IMR-90 (cell line): ENCODE measurements around the gene MTMR2. TPM values are rescaled to one million over a fixed set of nuclear protein-coding genes. Genes with fewer than 3 reads are reported as not detected.
A peak's percentile ranks its signal among the peaks of the same experiment; 100 is the strongest.

Experiments used
- ATAC-seq: fragments of 200-7000 bp; cut with Tn5 transposase; 2 replicates; pipeline ENCODE4 v1.9.1; 2020; ENCODE audit warnings: low read depth, mild to moderate bottlenecking, moderate library complexity
- BruUV-seq: library from RNA; stranded (reverse); fragments of 400-500 nt; replicated peaks from 2 replicates; lab custom pipeline; 2021; lab: Mats Ljungman, UMichigan
- CTCF ChIA-PET: fragments of 300-600 bp; formaldehyde crosslinking; extraction: SDS; loops from one replicate; lab custom pipeline; 2021; ENCODE audit warnings: antibody characterized with exemption; lab: Yijun Ruan, JAX
- POLR2A ChIA-PET: fragments of 300-600 bp; sonication (Branson Sonifier 250); formaldehyde crosslinking; loops from one replicate; lab custom pipeline; 2022; ENCODE audit warnings: antibody characterized with exemption; ENCODE audit not compliant: unreplicated experiment; lab: Charles Lee
- DNase-seq: peaks from one replicate; pipeline ENCODE4 v3.0.0; 2013
- H2AFZ ChIP-seq: replicated peaks from 2 replicates; pipeline ENCODE3; 2013; ENCODE audit warnings: low read length, mild to moderate bottlenecking; ENCODE audit not compliant: poor library complexity
- H2AK5ac ChIP-seq: 2 replicates; pipeline ENCODE4 v1.6.1; 2013; ENCODE audit warnings: low read depth, low read length, inconsistent platforms
- H2AK9ac ChIP-seq: replicated peaks from 2 replicates; pipeline ENCODE3; 2013; ENCODE audit warnings: mild to moderate bottlenecking, low read depth, low read length, moderate library complexity; ENCODE audit not compliant: poor library complexity
- H2BK120ac ChIP-seq: 2 replicates; pipeline ENCODE4 v1.6.1; 2013; ENCODE audit warnings: low read depth, low read length, inconsistent platforms
- H2BK15ac ChIP-seq: 3 replicates; pipeline ENCODE4 v1.6.1; 2013; ENCODE audit warnings: low read depth, low read length, inconsistent platforms
- H2BK20ac ChIP-seq: 2 replicates; pipeline ENCODE4 v1.6.1; 2013; ENCODE audit warnings: low read depth, mild to moderate bottlenecking, inconsistent platforms, low read length, moderate library complexity
- H2BK5ac ChIP-seq: 2 replicates; pipeline ENCODE4 v1.6.1; 2013; ENCODE audit warnings: mild to moderate bottlenecking, low read depth, low read length, inconsistent platforms; ENCODE audit not compliant: poor library complexity, severe bottlenecking
- H3K14ac ChIP-seq: replicated peaks from 2 replicates; pipeline ENCODE4 v1.6.1; 2013; ENCODE audit warnings: low read depth, low read length, inconsistent platforms
- H3K18ac ChIP-seq: 2 replicates; pipeline ENCODE4 v1.6.1; 2013; ENCODE audit warnings: low read depth, low read length, control low read depth
- H3K23ac ChIP-seq: 2 replicates; pipeline ENCODE4 v1.6.1; 2013; ENCODE audit warnings: low read depth, low read length, inconsistent platforms
- H3K27ac ChIP-seq: 2 replicates; pipeline ENCODE4 v1.5.1; 2013; ENCODE audit warnings: mild to moderate bottlenecking, control low read depth, low read length; ENCODE audit not compliant: insufficient read depth
- H3K27me3 ChIP-seq: 2 replicates; pipeline ENCODE4 v1.6.1; 2013; ENCODE audit warnings: low read length; ENCODE audit not compliant: control insufficient read depth, insufficient read depth
- H3K36me3 ChIP-seq: 2 replicates; pipeline ENCODE4 v1.6.1; 2013; ENCODE audit warnings: low read length, mixed read lengths; ENCODE audit not compliant: control insufficient read depth, insufficient read depth
- H3K4ac ChIP-seq: 2 replicates; pipeline ENCODE4 v1.6.1; 2013; ENCODE audit warnings: low read depth, low read length, inconsistent platforms
- H3K4me1 ChIP-seq: 2 replicates; pipeline ENCODE4 v1.6.1; 2013; ENCODE audit warnings: low read length, mixed read lengths; ENCODE audit not compliant: control insufficient read depth, insufficient read depth
- H3K4me2 ChIP-seq: 2 replicates; pipeline ENCODE4 v1.6.1; 2013; ENCODE audit warnings: low read depth, mild to moderate bottlenecking, control low read depth, low read length, moderate library complexity
- H3K4me3 ChIP-seq: 2 replicates; pipeline ENCODE4 v1.5.1; 2013; ENCODE audit warnings: low read depth, mild to moderate bottlenecking, control low read depth, low read length, moderate library complexity; ENCODE audit not compliant: insufficient read depth
- H3K56ac ChIP-seq: 2 replicates; pipeline ENCODE4 v1.6.1; 2013; ENCODE audit warnings: low read length, inconsistent platforms; ENCODE audit not compliant: insufficient read depth; ENCODE audit errors: extremely low read depth
- H3K79me1 ChIP-seq, 2 experiments: 2 replicates each; pipeline ENCODE4 v1.6.1; 2013; ENCODE audit warnings: low read length in 2 of 2, inconsistent platforms in 1 of 2, low read depth in 1 of 2
- H3K9ac ChIP-seq: 2 replicates; pipeline ENCODE4 v1.6.1; 2013; ENCODE audit warnings: low read depth, low read length, control low read depth
- H3K9me1 ChIP-seq: 2 replicates; pipeline ENCODE4 v1.6.1; 2013; ENCODE audit warnings: low read length, inconsistent platforms; ENCODE audit not compliant: insufficient read depth
- H3K9me3 ChIP-seq: 2 replicates; pipeline ENCODE4 v1.6.1; 2013; ENCODE audit warnings: low read length; ENCODE audit not compliant: control insufficient read depth, insufficient read depth
- H4K20me1 ChIP-seq: 2 replicates; pipeline ENCODE4 v1.6.1; 2013; ENCODE audit warnings: low read length, inconsistent platforms; ENCODE audit not compliant: insufficient read depth
- H4K5ac ChIP-seq: 2 replicates; pipeline ENCODE4 v1.6.1; 2013; ENCODE audit warnings: mild to moderate bottlenecking, low read depth, low read length, control low read depth
- H4K8ac ChIP-seq, 2 experiments: 2 replicates each; pipeline ENCODE4 v1.6.1; 2013; ENCODE audit warnings: low read depth in 2 of 2, low read length in 2 of 2, control low read depth in 1 of 2, inconsistent platforms in 1 of 2
- H4K91ac ChIP-seq: 2 replicates; pipeline ENCODE4 v1.6.1; 2013; ENCODE audit warnings: low read depth, low read length, inconsistent platforms; ENCODE audit not compliant: insufficient read depth
- BHLHE40 ChIP-seq: fragments of 150-350 bp; IDR thresholded peaks from 2 replicates; pipeline ENCODE4 v1.6.1; 2016; ENCODE audit warnings: mild to moderate bottlenecking, low read depth, low read length
- FOS ChIP-seq: fragments of 150-350 bp; IDR thresholded peaks from 2 replicates; pipeline ENCODE4 v1.6.1; 2016; ENCODE audit warnings: low read depth, low read length
- MAFK ChIP-seq: IDR thresholded peaks from 2 replicates; pipeline ENCODE4 v1.6.1; 2012; ENCODE audit warnings: low read depth, low read length, improper control_type of control experiment
- MAZ ChIP-seq: IDR thresholded peaks from 2 replicates; pipeline ENCODE4 v1.6.1; 2012; ENCODE audit warnings: low read depth, mild to moderate bottlenecking, low read length, improper control_type of control experiment, moderate library complexity, borderline replicate concordance
- NFE2L2 ChIP-seq: fragments of 150-350 bp; IDR thresholded peaks from 2 replicates; pipeline ENCODE4 v1.6.1; 2016; ENCODE audit warnings: low read depth, mild to moderate bottlenecking, low read length
- RAD21 ChIP-seq: IDR thresholded peaks from 2 replicates; pipeline ENCODE4 v1.6.1; 2012; ENCODE audit warnings: low read length, improper control_type of control experiment
- SMC3 ChIP-seq: fragments of 150-350 bp; IDR thresholded peaks from 2 replicates; pipeline ENCODE4 v1.6.1; 2016; ENCODE audit warnings: low read depth, mild to moderate bottlenecking, antibody characterized with exemption, low read length, moderate library complexity
- WGBS, 2 experiments: methylation state at CpG; one replicate each; pipeline versions ENCODE4 v1.1.5 to v1.1.7; 2013; ENCODE audit warnings: missing lambda C conversion rate in 2 of 2; ENCODE audit not compliant: insufficient read length in 1 of 2; ENCODE audit errors: extremely low coverage in 2 of 2; 5-methylcytosine and 5-hydroxymethylcytosine counted together
- dilution Hi-C: fragments of 300-500 bp; cut with HindIII; formaldehyde crosslinking; loops from one replicate; pipeline ENCODE4 v1.14.3; 2018; ENCODE audit warnings: low sequenced_read_pairs; ENCODE audit not compliant: unreplicated experiment
- in situ Hi-C: fragments of 300-500 bp; cut with MboI; formaldehyde crosslinking; loops from 3 replicates; pipeline ENCODE4 v1.14.3; 2019; ENCODE audit warnings: low sequenced_read_pairs, inconsistent platforms, mixed read lengths
- intact Hi-C: fragments of 100-400 bp; cut with micrococcal nuclease; formaldehyde crosslinking; loops from 2 replicates; pipeline ENCODE4 v1.10.0; 2022
- polyA plus RNA-seq, 3 experiments: library from polyadenylated mRNA; depleted of rRNA; stranded (reverse); fragments of >200 nt; gene quantifications; 2 replicates each; pipeline ENCODE4 v1.2.3, GENCODE V29; 2012; ENCODE audit warnings: low replicate concordance in 1 of 3
- total RNA-seq: library from RNA; depleted of rRNA; stranded (reverse); fragments of >200 nt; gene quantifications from 2 replicates; pipeline ENCODE4 v1.2.3, GENCODE V29; 2012
- TF ChIP-seq, protein P1 (sequence below): conservative IDR thresholded peaks from 2 replicates; pipeline ENCODE4 v1.5.1; 2012; ENCODE audit warnings: mild to moderate bottlenecking, low read depth, low read length, improper control_type of control experiment
- TF ChIP-seq, protein P2 (sequence below): fragments of 150-350 bp; IDR thresholded peaks from 2 replicates; pipeline ENCODE4 v1.6.1; 2017; ENCODE audit warnings: mild to moderate bottlenecking, antibody characterized with exemption, low read length, low read depth

The MTMR2 gene
- total and polyA plus RNA-seq, 2 of the 4 experiments (the other 2 are of a cell fraction): 16.6 to 30.6 TPM

DNA sequence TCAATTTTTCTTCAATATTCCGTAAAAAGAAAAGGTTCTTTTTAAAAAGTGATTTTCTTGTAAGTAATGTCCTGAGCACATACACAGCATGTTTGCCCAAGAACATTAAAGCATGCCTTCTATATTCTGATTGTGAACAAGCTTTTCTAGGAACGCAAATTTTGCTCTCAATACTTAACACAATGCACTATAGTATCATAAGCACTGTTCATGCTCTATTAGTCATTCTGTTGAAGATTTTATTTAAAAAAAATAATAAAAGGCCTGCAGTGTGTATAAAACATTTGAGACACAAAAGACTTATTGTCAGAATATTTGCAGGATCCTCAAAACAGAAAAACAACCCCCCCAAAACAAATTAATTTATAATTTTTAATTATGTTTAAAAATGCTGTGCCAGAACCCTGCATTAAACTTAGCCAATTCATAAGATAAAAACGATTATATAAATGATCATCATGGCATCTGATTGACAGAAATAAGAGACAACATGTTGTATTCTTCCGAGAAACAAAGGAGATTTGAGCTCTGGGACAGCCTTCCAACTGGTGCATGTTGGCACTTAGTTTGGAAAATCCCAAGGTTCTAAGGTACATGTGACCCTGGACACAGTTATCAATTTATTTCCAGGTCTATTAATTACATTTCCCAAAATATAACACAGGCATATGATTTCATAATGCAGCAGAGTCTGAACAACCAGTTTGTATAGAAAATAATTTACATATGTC is 13.1 kb downstream of the MTMR2 start:
- TF ChIP-seq SMC3 (no peak), MAFK (no peak), NFE2L2 (no peak), MAZ (no peak), BHLHE40 (no peak), RAD21 (no peak), FOS (no peak)
- TF ChIP-seq, protein P1, sequence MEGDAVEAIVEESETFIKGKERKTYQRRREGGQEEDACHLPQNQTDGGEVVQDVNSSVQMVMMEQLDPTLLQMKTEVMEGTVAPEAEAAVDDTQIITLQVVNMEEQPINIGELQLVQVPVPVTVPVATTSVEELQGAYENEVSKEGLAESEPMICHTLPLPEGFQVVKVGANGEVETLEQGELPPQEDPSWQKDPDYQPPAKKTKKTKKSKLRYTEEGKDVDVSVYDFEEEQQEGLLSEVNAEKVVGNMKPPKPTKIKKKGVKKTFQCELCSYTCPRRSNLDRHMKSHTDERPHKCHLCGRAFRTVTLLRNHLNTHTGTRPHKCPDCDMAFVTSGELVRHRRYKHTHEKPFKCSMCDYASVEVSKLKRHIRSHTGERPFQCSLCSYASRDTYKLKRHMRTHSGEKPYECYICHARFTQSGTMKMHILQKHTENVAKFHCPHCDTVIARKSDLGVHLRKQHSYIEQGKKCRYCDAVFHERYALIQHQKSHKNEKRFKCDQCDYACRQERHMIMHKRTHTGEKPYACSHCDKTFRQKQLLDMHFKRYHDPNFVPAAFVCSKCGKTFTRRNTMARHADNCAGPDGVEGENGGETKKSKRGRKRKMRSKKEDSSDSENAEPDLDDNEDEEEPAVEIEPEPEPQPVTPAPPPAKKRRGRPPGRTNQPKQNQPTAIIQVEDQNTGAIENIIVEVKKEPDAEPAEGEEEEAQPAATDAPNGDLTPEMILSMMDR: no peak
- TF ChIP-seq, protein P2, sequence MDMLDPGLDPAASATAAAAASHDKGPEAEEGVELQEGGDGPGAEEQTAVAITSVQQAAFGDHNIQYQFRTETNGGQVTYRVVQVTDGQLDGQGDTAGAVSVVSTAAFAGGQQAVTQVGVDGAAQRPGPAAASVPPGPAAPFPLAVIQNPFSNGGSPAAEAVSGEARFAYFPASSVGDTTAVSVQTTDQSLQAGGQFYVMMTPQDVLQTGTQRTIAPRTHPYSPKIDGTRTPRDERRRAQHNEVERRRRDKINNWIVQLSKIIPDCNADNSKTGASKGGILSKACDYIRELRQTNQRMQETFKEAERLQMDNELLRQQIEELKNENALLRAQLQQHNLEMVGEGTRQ: no peak
- Histone ChIP-seq H4K91ac (no peak overlapping the region), H3K27ac (no peak overlapping the region), H3K56ac (no peak overlapping the region), H2AK9ac (no peak overlapping the region), H4K20me1 (peaks cover 3% of the 10 kb centered on the region; the same call in 1 of the 2 replicates), H3K9ac (no peak overlapping the region), H3K9me1 (no peaks in the 10 kb centered on the region), H3K9me3 (no peaks in the 10 kb centered on the region), H2BK15ac (no peak overlapping the region), H3K36me3 (no peaks in the 10 kb centered on the region), H4K5ac (no peak overlapping the region; the same call in 1 of the 2 replicates), H2BK120ac (no peak overlapping the region), H3K4ac (no peak overlapping the region), H3K4me1 (peaks cover 7% of the 10 kb centered on the region; the same call in 1 of the 2 replicates), H2BK20ac (no peak overlapping the region), H3K4me2 (peak overlapping the region; percentile 29; the same call in 1 of the 2 replicates), H3K4me3 (no peak overlapping the region), H3K23ac (no peak overlapping the region), H3K79me1 (peaks cover 27 to 52% of the 10 kb centered on the region in 2 experiments), H2BK5ac (no peak overlapping the region), H2AK5ac (no peak overlapping the region), H4K8ac (no peak overlapping the region), H3K27me3 (no peaks in the 10 kb centered on the region), H3K14ac (no peak overlapping the region), H3K18ac (no peak overlapping the region), H2AFZ (no peak overlapping the region)
- CTCF ChIA-PET: no interaction called here
- in situ Hi-C loops (no loop called here), intact Hi-C loops (no loop called here), dilution Hi-C loops (no loop called here)
- 100% methylated on average over 1 of the region's 4 CpGs; no CpG with 5 or more reads in 1 of the 2 experiments for WGBS, 2 experiments
- BruUV-seq: no TSS peak
- POLR2A ChIA-PET: no interaction called here
- DNase-seq: no peak
- no peak for ATAC-seq
